Neural crest cell (in vitro differentiated cells): ENCODE data around the gene LRRC49. TPM values are rescaled to one million over a fixed set of nuclear protein-coding genes. Genes with fewer than 3 reads are reported as not detected.
"Not testable (repeated sequence)": the region's sequence is repeated elsewhere in the genome, so short reads cannot be mapped to it uniquely, and the experiment has no call there.

Source experiments
- DNase-seq: peaks from one replicate; pipeline ENCODE4 v3.0.0; 2021; ENCODE audit warnings: low read depth, mixed read lengths, low spot score
- H3K27ac Mint-ChIP-seq: one replicate; pipeline ENCODE4 v1.8.0; 2021; ENCODE audit warnings: mild to moderate bottlenecking, mixed read lengths; ENCODE audit not compliant: unreplicated experiment
- H3K27me3 Mint-ChIP-seq: 2 replicates; pipeline ENCODE4 v1.8.0; 2021; ENCODE audit warnings: low read depth, mild to moderate bottlenecking, mixed read lengths
- H3K36me3 Mint-ChIP-seq: 2 replicates; pipeline ENCODE4 v1.8.0; 2021; ENCODE audit warnings: low read depth, mild to moderate bottlenecking, mixed read lengths
- H3K4me1 Mint-ChIP-seq: 2 replicates; pipeline ENCODE4 v1.8.0; 2021; ENCODE audit warnings: mixed read lengths
- H3K4me3 Mint-ChIP-seq: one replicate; pipeline ENCODE4 v1.8.0; 2021; ENCODE audit warnings: mild to moderate bottlenecking, mixed read lengths
- H3K9me3 Mint-ChIP-seq: 2 replicates; pipeline ENCODE4 v1.8.0; 2021; ENCODE audit warnings: mixed read lengths
- CTCF ChIP-seq: fragments of 200-600 bp; sonication (generic); conservative IDR thresholded peaks from 2 replicates; pipeline ENCODE4 v1.5.0; 2021; ENCODE audit warnings: antibody characterized with exemption, mild to moderate bottlenecking
- total RNA-seq: library from RNA; stranded (reverse); gene quantifications from 2 replicates; pipeline ENCODE4 v1.2.1, GENCODE V29; 2021

The LRRC49 gene
- total RNA-seq, 1 donor from 2014 or later: 20.9 TPM

GRCh38 chr15:71003319-71003718 is 110.7 kb downstream of the LRRC49 start:
- no peak overlapping the region for H3K4me3 Mint-ChIP-seq
- H3K9me3 Mint-ChIP-seq: peaks cover 9% of the 10 kb centered on the region
- no peaks in the 10 kb centered on the region for H3K27me3 Mint-ChIP-seq
- H3K4me1 Mint-ChIP-seq: no peaks in the 10 kb centered on the region
- no peak overlapping the region for H3K27ac Mint-ChIP-seq
- TF ChIP-seq CTCF: no peak
- DNase-seq: no peak
- H3K36me3 Mint-ChIP-seq: peaks cover 17% of the 10 kb centered on the region

- H3K4me3 Mint-ChIP-seq, H3K9me3 Mint-ChIP-seq, H3K4me1 Mint-ChIP-seq, H3K27ac Mint-ChIP-seq, DNase-seq, H3K27me3 Mint-ChIP-seq, H3K36me3 Mint-ChIP-seq: not testable (repeated sequence)
These were observed 111.9 kb downstream of the LRRC49 start for GRCh38 chr15:71004506-71004905.

GRCh38 chr15:71005895-71006294 is 113.3 kb downstream of the LRRC49 start:
- no peaks in the 10 kb centered on the region for H3K27me3 Mint-ChIP-seq
- no peak overlapping the region for H3K4me3 Mint-ChIP-seq
- DNase-seq: no peak
- no peaks in the 10 kb centered on the region for H3K4me1 Mint-ChIP-seq
- H3K36me3 Mint-ChIP-seq: peaks cover 2% of the 10 kb centered on the region
- H3K27ac Mint-ChIP-seq: no peak overlapping the region
- H3K9me3 Mint-ChIP-seq: no peaks in the 10 kb centered on the region
- TF ChIP-seq CTCF: no peak

- H3K27me3 Mint-ChIP-seq: no peaks in the 10 kb centered on the region
- H3K9me3 Mint-ChIP-seq: no peaks in the 10 kb centered on the region
- DNase-seq: no peak
- TF ChIP-seq CTCF: no peak
- no peaks in the 10 kb centered on the region for H3K4me1 Mint-ChIP-seq
- no peak overlapping the region for H3K27ac Mint-ChIP-seq
- no peak overlapping the region for H3K4me3 Mint-ChIP-seq
- H3K36me3 Mint-ChIP-seq: no peaks in the 10 kb centered on the region
These were observed 115.7 kb downstream of the LRRC49 start for GRCh38 chr15:71008250-71008870.

GRCh38 chr15:71010472-71010871 is 117.8 kb downstream of the LRRC49 start:
- TF ChIP-seq CTCF: no peak
- H3K4me1 Mint-ChIP-seq: no peaks in the 10 kb centered on the region
- DNase-seq: no peak
- no peaks in the 10 kb centered on the region for H3K9me3 Mint-ChIP-seq
- no peaks in the 10 kb centered on the region for H3K27me3 Mint-ChIP-seq
- H3K4me3 Mint-ChIP-seq: no peak overlapping the region
- H3K27ac Mint-ChIP-seq: no peak overlapping the region
- no peaks in the 10 kb centered on the region for H3K36me3 Mint-ChIP-seq

- Mint-ChIP-seq H3K9me3 (no peaks in the 10 kb centered on the region), H3K4me1 (no peaks in the 10 kb centered on the region), H3K4me3 (no peak overlapping the region), H3K27me3 (no peaks in the 10 kb centered on the region), H3K27ac (no peak overlapping the region), H3K36me3 (no peaks in the 10 kb centered on the region)
- DNase-seq: no peak
- TF ChIP-seq CTCF: no peak
These were observed 118.4 kb downstream of the LRRC49 start for GRCh38 chr15:71010997-71011396.
